Astrocyte (in vitro differentiated cells and primary cell): ENCODE measurements around the gene RGS16.

Source experiments
- CTCF ChIP-seq: IDR thresholded peaks from 2 replicates; pipeline ENCODE4 v1.5.1; 2011; ENCODE audit warnings: low read depth, mild to moderate bottlenecking, inconsistent platforms, low read length, moderate library complexity; ENCODE audit not compliant: insufficient read depth
- EZH2 ChIP-seq: IDR thresholded peaks from 2 replicates; pipeline ENCODE4 v1.6.1; 2012; ENCODE audit warnings: mild to moderate bottlenecking, low read length, inconsistent platforms; ENCODE audit not compliant: insufficient read depth

- TF ChIP-seq CTCF (no peak), EZH2 (no peak)
These were observed 47.9 kb downstream of the RGS16 start for GRCh38 chr1:182556279-182556678.
